ENCODE data around the gene TREH.

DNA sequence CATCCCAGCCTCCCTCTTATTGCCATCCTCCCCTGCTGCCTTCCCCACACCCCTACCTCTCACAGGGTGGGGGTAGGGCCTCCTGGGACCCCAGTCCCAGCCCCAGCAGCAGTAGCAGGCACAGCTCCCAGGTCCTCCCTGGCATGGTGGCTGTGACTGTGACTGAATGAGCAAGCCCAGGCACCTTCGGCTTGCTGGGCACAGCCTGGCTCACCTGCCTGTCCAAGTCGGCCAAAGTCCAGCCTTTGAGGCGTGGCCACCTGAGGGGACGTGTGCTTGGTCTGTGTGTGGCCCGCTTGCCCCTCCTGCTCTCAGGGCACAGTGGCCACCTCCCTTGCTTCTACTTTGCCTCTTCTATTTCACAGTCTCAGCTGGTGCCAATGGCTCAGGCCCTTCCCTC is at the start of gene TREH:
- TF ChIP-seq, protein P1, sequence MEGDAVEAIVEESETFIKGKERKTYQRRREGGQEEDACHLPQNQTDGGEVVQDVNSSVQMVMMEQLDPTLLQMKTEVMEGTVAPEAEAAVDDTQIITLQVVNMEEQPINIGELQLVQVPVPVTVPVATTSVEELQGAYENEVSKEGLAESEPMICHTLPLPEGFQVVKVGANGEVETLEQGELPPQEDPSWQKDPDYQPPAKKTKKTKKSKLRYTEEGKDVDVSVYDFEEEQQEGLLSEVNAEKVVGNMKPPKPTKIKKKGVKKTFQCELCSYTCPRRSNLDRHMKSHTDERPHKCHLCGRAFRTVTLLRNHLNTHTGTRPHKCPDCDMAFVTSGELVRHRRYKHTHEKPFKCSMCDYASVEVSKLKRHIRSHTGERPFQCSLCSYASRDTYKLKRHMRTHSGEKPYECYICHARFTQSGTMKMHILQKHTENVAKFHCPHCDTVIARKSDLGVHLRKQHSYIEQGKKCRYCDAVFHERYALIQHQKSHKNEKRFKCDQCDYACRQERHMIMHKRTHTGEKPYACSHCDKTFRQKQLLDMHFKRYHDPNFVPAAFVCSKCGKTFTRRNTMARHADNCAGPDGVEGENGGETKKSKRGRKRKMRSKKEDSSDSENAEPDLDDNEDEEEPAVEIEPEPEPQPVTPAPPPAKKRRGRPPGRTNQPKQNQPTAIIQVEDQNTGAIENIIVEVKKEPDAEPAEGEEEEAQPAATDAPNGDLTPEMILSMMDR (conservative IDR thresholded peaks at IDR 0.05; ENCODE audit: low read depth, low read length): no peak
- TF ChIP-seq EZH2 (IDR thresholded peaks at IDR 0.05; ENCODE audit: borderline replicate concordance, low read depth, low read length, poor library complexity, severe bottlenecking): no peak

Measured in A673 (cell line).